GM12891 (cell line): Measurements from ENCODE around the gene CRB1.

Experiments used
- POLR2A ChIP-seq: IDR thresholded peaks from 2 replicates; pipeline ENCODE4 v1.6.1; 2011; ENCODE audit warnings: low read depth, low read length, control low read depth
- POLR2AphosphoS5 ChIP-seq: IDR thresholded peaks from 2 replicates; pipeline ENCODE4 v1.6.1; 2011; ENCODE audit warnings: low read depth, low read length, control low read depth
- POU2F2 ChIP-seq: IDR thresholded peaks from 2 replicates; pipeline ENCODE4 v1.6.1; 2011; ENCODE audit warnings: low read depth, mild to moderate bottlenecking, control low read depth, low read length, moderate library complexity
- TAF1 ChIP-seq: IDR thresholded peaks from 2 replicates; pipeline ENCODE4 v1.6.1; 2011; ENCODE audit warnings: low read depth, low read length, control low read depth

GRCh38 chr1:197437601-197438000, 169.5 kb downstream of the CRB1 start:
- no peak for TF ChIP-seq POLR2A
- TF ChIP-seq POLR2AphosphoS5 = no peak
- no peak for TF ChIP-seq POU2F2
- no peak for TF ChIP-seq TAF1
